Astrocyte (in vitro differentiated cells and primary cell): ENCODE data around the gene IDH2. TPM values are rescaled to one million over a fixed set of nuclear protein-coding genes. Genes with fewer than 3 reads are reported as not detected.

Experiments
- DNase-seq: peaks from one replicate; pipeline ENCODE4 v3.0.0-alpha.2; 2010; ENCODE audit warnings: low read depth
- FAIRE-seq: peaks from 2 replicates; lab custom pipeline; 2011; peaks lifted over from hg19 to GRCh38; lab: Jason Lieb, UNC
- H2AFZ ChIP-seq: 2 replicates; pipeline ENCODE4 v1.6.0; 2012; ENCODE audit warnings: low read depth, low read length, inconsistent platforms
- H3K27ac ChIP-seq: 2 replicates; pipeline ENCODE4 v1.5.1; 2011; ENCODE audit warnings: low read depth, low read length, inconsistent platforms
- H3K27me3 ChIP-seq: 2 replicates; pipeline ENCODE4 v1.6.0; 2011; ENCODE audit warnings: low read length, inconsistent platforms; ENCODE audit not compliant: insufficient read depth
- H3K36me3 ChIP-seq: 2 replicates; pipeline ENCODE4 v1.5.1; 2011; ENCODE audit warnings: low read length, inconsistent platforms; ENCODE audit not compliant: insufficient read depth
- H3K4me1 ChIP-seq: 2 replicates; pipeline ENCODE4 v1.5.1; 2011; ENCODE audit warnings: low read length, inconsistent platforms; ENCODE audit not compliant: insufficient read depth
- H3K4me2 ChIP-seq: 2 replicates; pipeline ENCODE4 v1.6.0; 2012; ENCODE audit warnings: low read length, inconsistent platforms
- H3K4me3 ChIP-seq: 2 replicates; pipeline ENCODE4 v1.5.1; 2011; ENCODE audit warnings: low read depth, mild to moderate bottlenecking, low read length, inconsistent platforms; ENCODE audit not compliant: insufficient read depth
- H3K79me2 ChIP-seq: 2 replicates; pipeline ENCODE4 v1.6.0; 2012; ENCODE audit warnings: mild to moderate bottlenecking, low read length, inconsistent platforms; ENCODE audit not compliant: insufficient read depth
- H3K9ac ChIP-seq: 2 replicates; pipeline ENCODE4 v1.6.0; 2012; ENCODE audit warnings: mild to moderate bottlenecking, low read length, inconsistent platforms
- H3K9me3 ChIP-seq: 2 replicates; pipeline ENCODE4 v1.5.1; 2012; ENCODE audit warnings: low read depth, mild to moderate bottlenecking, low read length, inconsistent platforms; ENCODE audit not compliant: insufficient read depth
- H4K20me1 ChIP-seq: 2 replicates; pipeline ENCODE4 v1.6.0; 2012; ENCODE audit warnings: low read length, inconsistent platforms; ENCODE audit not compliant: insufficient read depth
- H3K27ac Mint-ChIP-seq: one replicate; pipeline ENCODE4 v1.8.0; 2021; ENCODE audit warnings: mild to moderate bottlenecking, mixed read lengths; ENCODE audit not compliant: unreplicated experiment
- H3K27me3 Mint-ChIP-seq: one replicate; pipeline ENCODE4 v1.8.0; 2021; ENCODE audit warnings: low read depth, mixed read lengths; ENCODE audit not compliant: unreplicated experiment
- H3K36me3 Mint-ChIP-seq: one replicate; pipeline ENCODE4 v1.8.0; 2021; ENCODE audit warnings: low read depth, mixed read lengths; ENCODE audit not compliant: unreplicated experiment
- H3K4me1 Mint-ChIP-seq: one replicate; pipeline ENCODE4 v1.8.0; 2021; ENCODE audit warnings: low read depth, mixed read lengths; ENCODE audit not compliant: unreplicated experiment
- H3K4me3 Mint-ChIP-seq: one replicate; pipeline ENCODE4 v1.8.0; 2021; ENCODE audit warnings: mild to moderate bottlenecking, moderate library complexity, mixed read lengths; ENCODE audit not compliant: unreplicated experiment
- H3K9me3 Mint-ChIP-seq: one replicate; pipeline ENCODE4 v1.8.0; 2021; ENCODE audit warnings: mild to moderate bottlenecking, mixed read lengths; ENCODE audit not compliant: unreplicated experiment
- CTCF ChIP-seq: IDR thresholded peaks from 2 replicates; pipeline ENCODE4 v1.5.1; 2011; ENCODE audit warnings: low read depth, mild to moderate bottlenecking, inconsistent platforms, low read length, moderate library complexity; ENCODE audit not compliant: insufficient read depth
- EZH2 ChIP-seq: IDR thresholded peaks from 2 replicates; pipeline ENCODE4 v1.6.1; 2012; ENCODE audit warnings: mild to moderate bottlenecking, low read length, inconsistent platforms; ENCODE audit not compliant: insufficient read depth
- total RNA-seq: library from RNA; stranded (reverse); gene quantifications from 2 replicates; pipeline ENCODE4 v1.2.1, GENCODE V29; 2021

Gene IDH2
- total RNA-seq, 1 donor from 2014 or later: 76.6 TPM

GRCh38 chr15:90138071-90138833, 36.0 kb upstream of the IDH2 start:
- Histone ChIP-seq H3K9me3 (no peaks in the 10 kb centered on the region), H3K79me2 (no peaks in the 10 kb centered on the region), H3K27me3 (no peaks in the 10 kb centered on the region), H3K4me2 (no peak overlapping the region), H3K36me3 (no peaks in the 10 kb centered on the region), H2AFZ (no peak overlapping the region), H3K27ac (no peak overlapping the region), H3K9ac (no peak overlapping the region), H3K4me3 (no peak overlapping the region), H3K4me1 (peaks cover 6% of the 10 kb centered on the region), H4K20me1 (no peaks in the 10 kb centered on the region)
- Mint-ChIP-seq H3K4me3 (no peak overlapping the region), H3K27ac (no peak overlapping the region), H3K4me1 (peaks cover 14% of the 10 kb centered on the region), H3K36me3 (no peaks in the 10 kb centered on the region), H3K27me3 (peaks cover 17% of the 10 kb centered on the region), H3K9me3 (peaks cover 9% of the 10 kb centered on the region)
- FAIRE-seq (no peak), DNase-seq (no peak)
- TF ChIP-seq CTCF (no peak), EZH2 (no peak)

- Mint-ChIP-seq H3K36me3 (no peaks in the 10 kb centered on the region), H3K27me3 (peaks cover 24% of the 10 kb centered on the region), H3K27ac (no peak overlapping the region), H3K9me3 (peaks cover 9% of the 10 kb centered on the region), H3K4me1 (no peaks in the 10 kb centered on the region), H3K4me3 (no peak overlapping the region)
- FAIRE-seq (no peak), DNase-seq (no peak)
- H3K27ac ChIP-seq: no peak overlapping the region
- no peak overlapping the region for H3K4me2 ChIP-seq
- TF ChIP-seq EZH2 (no peak), CTCF (no peak)
- no peaks in the 10 kb centered on the region for H3K79me2 ChIP-seq
- H4K20me1 ChIP-seq: no peaks in the 10 kb centered on the region
- H3K9ac ChIP-seq: no peak overlapping the region
- no peaks in the 10 kb centered on the region for H3K9me3 ChIP-seq
- no peaks in the 10 kb centered on the region for H3K27me3 ChIP-seq
- H2AFZ ChIP-seq: no peak overlapping the region
- H3K4me1 ChIP-seq: no peaks in the 10 kb centered on the region
- no peak overlapping the region for H3K4me3 ChIP-seq
- no peaks in the 10 kb centered on the region for H3K36me3 ChIP-seq
Measured at GRCh38 chr15:90132437-90132836, 30.2 kb upstream of the IDH2 start.

GRCh38 chr15:90131848-90132247, 29.6 kb upstream of the IDH2 start:
- H3K9me3 ChIP-seq: no peaks in the 10 kb centered on the region
- no peak for FAIRE-seq

More at GRCh38 chr15:90131848-90132247, 29.6 kb upstream of the IDH2 start:
- Mint-ChIP-seq H3K4me1 (peaks cover 3% of the 10 kb centered on the region), H3K27me3 (peaks cover 24% of the 10 kb centered on the region), H3K27ac (no peak overlapping the region), H3K9me3 (peaks cover 9% of the 10 kb centered on the region), H3K36me3 (no peaks in the 10 kb centered on the region), H3K4me3 (no peak overlapping the region)
- H3K4me3 ChIP-seq: no peak overlapping the region
- H3K4me1 ChIP-seq: no peaks in the 10 kb centered on the region
- H3K27me3 ChIP-seq: peaks cover 2% of the 10 kb centered on the region
- H4K20me1 ChIP-seq: no peaks in the 10 kb centered on the region
- H3K4me2 ChIP-seq: no peak overlapping the region
- H3K9ac ChIP-seq: no peak overlapping the region
- no peak overlapping the region for H2AFZ ChIP-seq
- no peaks in the 10 kb centered on the region for H3K36me3 ChIP-seq
- no peaks in the 10 kb centered on the region for H3K79me2 ChIP-seq
- TF ChIP-seq CTCF (no peak), EZH2 (no peak)
- H3K27ac ChIP-seq: no peak overlapping the region
- DNase-seq: no peak
